CD4-positive, alpha-beta T cell treated with Interleukin-6 at 100 ng/mL for 8 hours (primary cell): ENCODE data around the gene CDC42EP1.
"Not testable (repeated sequence)": the region's sequence is repeated elsewhere in the genome, so short reads cannot be mapped to it uniquely, and the experiment has no call there.

Source experiments
- DNase-seq: peaks from one replicate; pipeline ENCODE4 v3.0.0-alpha.2; 2020; ENCODE audit warnings: mixed read lengths, low spot score

Gene CDC42EP1

DNA sequence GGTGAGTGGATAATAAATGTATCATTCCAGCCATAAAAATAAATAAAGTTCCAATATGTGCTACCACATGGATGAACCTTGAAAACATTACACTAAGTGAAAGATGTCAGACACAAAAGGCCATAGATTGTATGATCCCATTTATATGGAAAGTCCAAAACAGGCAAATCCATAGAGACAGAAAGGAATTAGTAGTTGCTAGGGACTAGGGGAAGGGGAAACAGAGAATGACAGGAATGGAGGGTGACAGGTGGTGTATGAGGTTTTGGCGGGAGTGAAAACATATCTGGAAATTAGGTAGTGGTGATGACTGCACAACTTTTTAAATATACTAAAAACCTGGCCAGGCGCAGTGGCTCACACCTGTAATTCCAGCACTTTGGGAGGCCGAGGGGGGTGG lies 25.8 kb upstream of the CDC42EP1 start:
- no peak for DNase-seq

DNA sequence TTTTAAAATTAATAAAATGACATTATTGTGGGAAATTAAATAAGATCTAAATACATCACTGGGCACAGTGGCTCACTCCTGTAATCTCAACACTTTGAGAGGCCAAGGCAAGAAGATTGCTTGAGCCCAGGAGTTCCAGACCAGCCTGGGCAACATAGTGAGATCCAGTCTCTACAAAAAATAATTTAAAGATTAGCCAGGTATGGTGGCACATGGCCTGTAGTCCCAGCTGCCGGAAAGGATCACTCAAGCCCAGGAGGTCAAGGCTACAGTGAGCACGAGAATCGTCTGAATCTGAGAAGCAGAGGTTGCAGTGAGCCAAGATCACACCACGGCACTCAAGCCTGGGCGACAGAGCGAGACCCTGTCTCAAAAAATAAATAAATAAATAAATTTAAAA lies 25.1 kb upstream of the CDC42EP1 start:
- no peak for DNase-seq

DNA sequence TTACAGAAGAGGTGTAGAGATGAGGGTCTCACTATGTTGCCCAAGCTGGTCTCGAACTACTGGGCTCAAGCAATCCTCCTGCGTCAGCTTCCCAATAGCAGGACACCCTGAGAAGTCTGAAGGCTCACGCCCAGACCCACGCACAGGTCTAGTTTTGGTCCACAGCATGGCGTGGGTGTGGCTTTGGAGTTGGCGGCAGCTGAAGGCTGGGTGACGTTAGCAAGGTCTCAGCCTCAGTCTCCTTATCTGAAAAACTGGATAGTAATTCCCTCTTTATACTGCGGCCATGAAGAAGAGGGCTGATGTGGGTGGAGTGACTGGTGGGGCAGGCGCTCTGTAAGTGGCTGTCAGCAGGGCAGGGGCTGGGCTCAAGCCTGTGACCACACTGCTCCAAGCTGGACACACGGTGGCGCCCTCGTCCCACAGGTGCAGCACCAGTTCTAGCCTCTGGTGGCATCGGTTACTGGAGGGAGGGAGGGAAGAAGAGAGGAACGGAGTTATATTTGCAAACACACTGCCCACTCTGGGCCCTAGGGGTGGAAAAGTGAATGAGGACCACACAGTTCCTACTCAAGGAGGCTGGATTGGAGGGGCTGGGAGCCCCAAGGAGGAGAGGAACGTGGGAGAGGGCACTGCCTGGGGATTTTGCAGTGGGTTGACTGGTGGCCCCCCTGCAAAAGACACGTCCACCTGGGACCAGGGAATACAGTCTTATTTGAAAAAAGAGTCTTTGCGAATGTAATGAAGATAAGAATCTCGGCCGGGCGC lies 21.5 kb upstream of the CDC42EP1 start:
- peak; percentile 91 for DNase-seq

DNA sequence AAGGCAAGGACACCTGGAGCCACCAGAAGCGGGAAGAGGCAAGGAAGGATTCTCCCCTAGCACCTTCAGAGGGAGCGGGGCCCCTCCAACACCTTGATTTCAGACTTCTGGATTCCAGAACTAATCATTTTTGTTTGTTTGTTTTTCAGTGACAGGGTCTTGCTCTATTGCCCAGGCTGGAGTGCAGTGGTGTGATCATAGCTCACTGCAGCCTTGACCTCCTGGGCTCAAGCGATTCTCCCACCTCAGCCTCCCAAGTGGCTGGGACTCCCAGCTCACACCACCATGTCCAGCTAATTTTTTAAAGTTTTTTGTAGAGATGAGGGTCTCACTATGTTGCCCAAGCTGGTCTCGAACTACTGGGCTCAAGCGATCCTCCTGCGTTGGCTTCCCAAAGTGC lies 20.5 kb upstream of the CDC42EP1 start:
- DNase-seq, result not testable (repeated sequence)

DNA sequence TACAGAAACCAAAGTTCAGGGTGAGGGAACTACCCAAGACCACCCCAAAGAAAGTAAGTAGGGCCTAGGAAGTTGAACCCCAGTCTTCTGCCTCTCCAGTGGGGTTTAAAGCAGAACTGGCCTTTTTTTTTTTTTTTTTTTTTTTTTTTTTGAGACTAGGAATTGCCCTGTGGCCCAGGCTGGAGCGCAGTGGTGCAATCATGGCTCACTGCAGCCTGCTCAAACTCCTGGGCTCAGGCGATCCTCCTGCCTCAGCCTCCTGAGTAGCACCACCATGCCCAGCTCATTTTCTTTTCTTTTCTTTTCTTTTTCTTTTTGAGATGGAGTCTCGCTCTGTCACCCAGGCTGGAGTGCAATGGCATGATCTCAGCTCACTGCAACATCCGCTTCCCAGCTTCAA lies 17.9 kb upstream of the CDC42EP1 start:
- DNase-seq, result not testable (repeated sequence)

DNA sequence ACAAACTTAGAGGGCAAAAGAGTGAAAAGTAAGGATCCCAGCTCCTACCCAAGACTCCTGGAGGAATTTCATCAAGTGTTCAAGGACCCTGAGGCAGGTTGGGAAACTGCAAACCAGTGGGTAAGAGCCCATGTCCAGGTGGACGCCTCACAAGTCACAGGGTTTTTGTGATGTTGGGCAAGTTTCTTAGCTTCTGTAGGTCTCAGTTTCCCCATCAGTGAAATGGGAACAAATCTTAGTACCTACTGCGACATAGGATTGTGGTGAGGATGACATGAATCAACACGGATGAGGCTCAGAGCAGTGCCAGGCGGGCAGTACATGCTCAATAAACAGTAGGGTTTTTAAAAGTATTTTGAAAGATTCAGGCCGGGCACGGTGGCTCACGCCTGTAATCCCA lies 17.3 kb upstream of the CDC42EP1 start:
- no peak for DNase-seq

DNA sequence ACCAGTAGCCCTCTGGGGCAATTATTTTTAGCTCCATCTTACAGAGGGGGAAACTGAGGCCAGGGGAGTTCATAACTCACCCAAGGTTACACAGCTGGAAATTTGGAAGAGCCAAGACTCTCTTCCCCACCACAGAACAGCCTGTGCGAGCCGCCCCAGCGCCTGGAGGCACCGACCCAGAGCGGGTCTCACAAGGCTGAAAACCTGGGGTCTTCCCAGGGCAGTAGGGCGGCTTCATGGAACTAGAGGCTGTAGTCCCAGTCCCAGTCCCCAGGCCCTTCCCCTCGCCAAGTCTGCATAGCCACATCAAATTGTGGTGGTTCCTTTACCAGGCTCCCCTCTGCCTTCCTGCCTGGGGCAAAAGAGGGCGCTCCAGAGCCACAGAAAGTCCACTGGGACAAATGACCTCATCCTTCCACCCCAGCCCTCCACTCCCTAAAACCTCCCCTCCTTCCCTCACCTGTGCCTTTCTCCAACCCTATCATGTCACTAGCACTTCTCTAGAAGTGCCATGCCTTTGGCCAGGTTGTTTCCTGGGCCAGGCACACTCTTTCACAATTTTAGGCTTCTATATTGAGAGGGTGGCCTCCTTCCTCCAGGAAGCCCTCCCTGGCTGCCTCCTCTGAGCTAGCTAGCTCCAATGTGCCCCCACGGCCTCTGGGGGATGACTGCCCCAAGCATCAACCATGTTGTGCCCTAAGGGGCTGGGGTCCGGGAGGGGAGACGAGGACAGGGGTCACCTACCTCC lies 15.2 kb upstream of the CDC42EP1 start:
- peak; percentile 23 for DNase-seq

DNA sequence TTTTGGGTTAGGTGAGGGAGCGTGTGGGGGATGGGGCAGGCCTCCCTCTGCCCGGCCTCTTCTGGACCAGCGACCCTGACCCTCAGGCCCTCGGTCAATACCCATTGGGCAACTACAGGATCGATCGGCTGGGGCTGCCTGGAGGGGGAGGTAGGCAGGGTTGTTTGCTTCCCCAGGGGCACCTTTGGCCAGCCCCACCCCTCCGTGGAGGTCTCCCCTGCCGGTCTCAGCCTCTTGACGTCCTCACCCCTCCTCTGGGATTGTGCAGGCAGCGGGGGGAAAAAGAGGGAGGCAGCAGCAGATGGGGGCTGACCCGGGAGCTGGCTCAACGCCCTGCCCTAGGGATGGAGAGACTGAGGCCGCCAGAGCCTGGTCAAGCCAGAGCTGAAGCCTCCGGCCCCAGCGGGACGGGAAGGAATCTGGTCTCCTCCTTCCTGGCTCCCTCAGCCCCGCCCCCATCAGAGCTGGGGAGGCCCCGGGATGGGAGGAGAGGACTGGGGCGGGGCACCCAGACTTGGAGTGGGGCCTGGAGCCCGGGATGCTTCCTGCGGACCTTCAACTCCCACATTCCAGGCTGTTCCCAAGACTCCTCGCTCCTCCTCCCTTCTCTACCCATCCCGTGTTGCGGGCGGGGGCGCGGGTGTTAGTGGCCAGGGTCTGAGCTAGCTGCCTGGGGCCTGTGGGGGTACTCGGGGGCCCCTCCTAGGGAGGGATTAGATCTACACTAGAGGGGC lies 14.4 kb upstream of the CDC42EP1 start:
- DNase-seq, result no peak

DNA sequence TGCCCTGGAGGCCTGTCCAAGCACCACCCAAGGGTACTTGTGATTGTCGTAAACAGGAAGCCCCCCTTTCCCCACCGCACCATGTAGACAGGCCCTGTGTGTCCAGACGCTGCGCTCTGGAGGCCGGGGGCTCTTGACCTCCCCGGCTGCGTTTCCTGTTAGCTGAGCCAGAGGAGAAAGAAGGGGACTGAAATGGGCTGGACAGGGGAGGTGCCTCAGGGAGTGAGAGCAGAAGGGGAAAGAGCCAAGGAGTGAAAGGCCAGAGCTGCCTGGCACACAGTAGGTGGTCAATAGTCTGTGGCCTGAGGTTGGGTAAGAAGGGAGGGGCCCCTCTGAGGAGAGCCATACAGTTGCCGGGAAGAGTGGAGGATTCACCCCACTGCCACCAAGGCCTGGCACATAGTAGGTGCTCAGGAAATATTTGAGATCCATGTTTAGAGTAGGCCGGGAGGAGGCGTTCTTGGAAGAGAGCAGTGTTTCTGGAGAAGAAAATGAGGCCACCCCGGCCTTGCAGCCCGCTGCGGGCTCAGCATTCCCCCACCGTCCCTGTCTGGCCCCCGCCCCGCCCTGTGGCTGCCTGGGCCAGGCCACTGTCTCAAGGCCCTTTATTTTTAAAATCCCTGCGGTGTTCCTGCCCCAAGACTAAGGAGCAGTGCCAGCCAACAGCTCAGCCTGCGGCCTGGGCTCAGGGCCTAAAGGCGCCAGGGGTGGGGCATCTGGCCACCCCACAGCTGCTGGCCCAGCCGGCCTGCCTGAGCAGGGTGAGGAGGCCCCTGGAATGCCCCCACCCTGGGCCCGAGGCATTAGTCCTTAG lies 13.6 kb upstream of the CDC42EP1 start:
- DNase-seq, result no peak

DNA sequence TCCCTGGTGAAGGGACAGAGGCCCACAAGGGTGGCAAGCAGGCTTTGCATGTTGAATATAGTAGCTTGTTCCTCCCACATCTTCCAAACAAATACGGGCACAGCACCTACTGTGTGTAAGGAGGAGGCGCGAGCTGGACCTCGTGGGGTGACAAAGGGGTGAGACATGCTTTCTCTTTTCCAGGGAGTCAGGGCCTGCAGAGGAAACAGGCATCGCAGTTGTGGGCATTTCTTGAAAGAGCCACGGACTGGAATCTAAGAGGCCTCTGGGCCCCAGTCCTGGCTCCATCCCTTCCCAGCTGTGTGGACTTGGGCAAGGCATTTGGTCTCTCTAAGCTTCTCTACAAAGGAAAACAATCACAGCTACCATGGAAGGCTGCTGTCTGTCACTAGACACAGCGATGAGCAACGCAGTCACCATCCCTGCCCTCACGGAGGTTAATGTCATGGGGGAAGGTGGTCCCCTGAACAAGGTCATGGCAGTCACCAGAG lies 13.0 kb upstream of the CDC42EP1 start:
- no peak for DNase-seq

DNA sequence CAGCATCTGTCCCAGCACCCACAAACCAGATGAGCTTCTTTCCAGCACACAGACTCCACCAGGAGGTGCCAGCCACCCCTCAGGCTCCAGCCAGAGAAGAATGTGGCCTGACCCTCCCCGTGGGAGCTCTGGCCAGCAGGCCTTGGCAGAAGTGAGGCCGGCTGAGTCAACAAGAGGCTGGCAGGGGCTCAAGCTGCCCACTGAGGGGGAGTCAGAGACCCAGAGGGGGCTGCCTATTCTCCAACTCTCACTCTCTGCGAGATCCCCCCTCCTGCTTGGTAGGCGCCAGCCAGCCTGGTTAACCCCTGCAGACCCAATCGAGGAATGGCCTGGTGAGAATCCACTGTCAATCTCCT lies 10.6 kb upstream of the CDC42EP1 start:
- no peak for DNase-seq

DNA sequence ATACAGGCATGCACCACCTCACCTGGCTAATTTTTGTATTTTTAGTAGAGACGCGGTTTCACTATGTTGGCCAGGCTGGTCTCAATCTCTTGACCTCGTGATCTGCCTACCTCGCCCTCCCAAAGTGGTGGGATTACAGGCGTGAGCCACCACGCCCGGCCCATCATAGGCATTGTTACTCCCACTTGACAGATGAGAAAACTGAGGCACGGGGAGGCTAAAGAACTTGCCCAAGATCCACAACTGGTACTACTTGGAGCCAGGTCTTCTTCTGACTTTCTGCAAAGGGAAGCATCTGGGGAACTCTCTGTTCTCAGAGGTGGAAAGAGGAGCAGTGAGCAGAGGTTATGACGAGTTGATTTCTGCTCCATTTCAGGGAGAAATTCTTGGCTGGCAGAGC lies 9.4 kb upstream of the CDC42EP1 start:
- not testable (repeated sequence) for DNase-seq

DNA sequence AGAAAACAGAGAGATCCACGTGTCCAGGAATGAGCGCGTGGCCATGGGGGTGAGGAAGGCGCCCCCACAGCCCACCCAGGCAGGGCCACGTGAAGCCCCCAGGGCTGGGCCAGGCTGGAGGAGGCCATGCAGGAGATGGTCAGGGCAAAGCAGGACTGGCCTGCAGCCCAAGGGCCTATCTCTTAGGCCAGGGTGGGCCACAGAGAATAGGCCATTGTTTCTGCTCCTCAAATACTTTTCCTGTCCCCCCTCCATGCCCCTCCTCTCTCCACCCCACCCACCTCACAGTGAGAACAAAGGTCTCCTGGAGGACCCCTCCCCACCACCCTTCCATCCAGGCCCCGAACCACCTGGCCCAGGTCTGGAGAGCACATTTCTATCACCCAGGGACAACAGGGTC lies 8.3 kb upstream of the CDC42EP1 start:
- DNase-seq, result no peak

DNA sequence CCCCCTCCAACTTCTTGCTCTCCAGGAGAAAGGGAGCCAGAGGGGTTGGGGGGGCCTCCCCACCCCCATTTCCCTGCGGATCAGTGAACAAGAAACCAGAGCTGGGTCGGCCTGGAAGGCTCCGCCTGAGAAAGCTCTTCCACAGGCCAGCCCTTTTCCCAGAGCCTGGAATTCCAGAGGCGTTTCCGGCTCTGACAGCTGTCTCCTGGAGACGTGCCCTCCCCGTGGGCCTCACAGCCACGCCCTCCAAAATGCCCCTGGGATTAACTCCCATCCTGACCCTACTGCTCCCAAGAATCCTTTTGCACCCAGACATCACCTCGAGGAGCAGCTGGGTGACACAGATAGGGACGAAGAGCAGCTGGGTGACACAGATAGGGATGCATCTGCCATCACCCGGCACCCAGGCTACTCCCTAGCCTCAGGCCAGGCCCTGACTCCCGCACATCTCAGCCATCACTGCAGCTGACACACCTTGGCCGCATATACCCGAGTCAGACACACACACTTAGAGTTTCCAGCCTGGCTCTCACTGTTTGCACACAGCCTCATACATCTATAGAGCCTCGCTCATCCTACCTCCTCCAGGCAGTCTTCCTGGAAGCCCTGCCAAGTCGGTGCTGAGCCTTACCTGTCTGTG lies 7.6 kb upstream of the CDC42EP1 start:
- no peak for DNase-seq

DNA sequence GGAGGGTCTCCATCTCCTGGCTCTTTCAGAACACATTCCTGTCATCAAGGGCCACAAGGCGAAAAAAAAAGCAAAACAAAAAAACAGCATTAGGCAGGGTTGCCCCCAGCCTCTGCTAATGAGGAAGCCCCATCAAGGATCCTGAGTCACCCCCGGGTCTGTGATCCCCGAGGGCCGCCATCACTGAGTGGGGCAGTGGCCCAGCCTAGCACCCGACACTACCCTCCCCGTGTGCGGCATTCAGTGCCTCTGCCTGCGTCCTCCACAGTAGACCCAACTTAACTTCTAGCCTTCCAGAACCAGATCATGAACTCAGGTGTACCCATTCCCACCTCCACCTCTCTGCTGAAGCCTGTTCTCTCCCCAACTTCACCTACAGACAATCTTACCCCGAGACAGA lies 6.6 kb upstream of the CDC42EP1 start:
- no peak for DNase-seq

DNA sequence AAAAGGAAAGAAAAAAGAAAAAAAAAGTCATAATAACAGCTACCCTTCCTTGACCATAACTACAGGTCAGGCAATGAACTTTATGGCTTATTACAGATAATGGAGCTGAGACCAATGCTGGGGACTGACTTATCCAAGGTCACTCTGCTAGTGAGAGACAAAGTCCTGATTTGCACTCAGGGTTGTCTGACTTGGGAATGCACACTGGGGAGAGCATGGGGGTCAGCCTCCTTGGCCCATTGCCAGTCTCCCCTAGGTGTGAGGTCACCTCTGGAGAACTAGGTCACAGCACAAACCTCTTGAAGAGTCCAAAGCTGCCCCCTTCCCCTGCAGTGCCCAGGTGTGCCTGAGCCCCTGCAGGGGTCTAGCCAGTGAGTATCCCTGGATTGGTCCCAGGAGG lies 5.3 kb upstream of the CDC42EP1 start:
- no peak for DNase-seq

DNA sequence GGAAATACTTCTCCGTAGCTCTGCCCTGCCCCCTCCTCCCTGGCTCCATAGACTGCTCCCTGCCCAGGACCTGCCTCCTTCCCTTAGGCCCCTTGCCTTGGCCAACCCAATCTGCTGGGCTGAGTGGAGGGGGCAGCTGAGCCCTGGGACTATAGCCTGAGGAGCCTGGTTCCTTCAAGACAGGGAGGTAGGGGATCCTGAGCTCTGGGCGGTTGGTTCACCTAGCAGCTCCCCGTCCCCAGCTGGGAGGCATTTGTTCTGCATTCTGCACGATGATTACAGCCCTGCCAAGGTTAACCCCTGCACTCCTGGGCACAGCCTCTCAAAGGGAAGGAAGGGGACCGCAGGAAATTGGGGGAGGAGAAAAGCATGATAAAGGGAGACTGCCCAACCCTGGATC lies 3.6 kb upstream of the CDC42EP1 start:
- no peak for DNase-seq

DNA sequence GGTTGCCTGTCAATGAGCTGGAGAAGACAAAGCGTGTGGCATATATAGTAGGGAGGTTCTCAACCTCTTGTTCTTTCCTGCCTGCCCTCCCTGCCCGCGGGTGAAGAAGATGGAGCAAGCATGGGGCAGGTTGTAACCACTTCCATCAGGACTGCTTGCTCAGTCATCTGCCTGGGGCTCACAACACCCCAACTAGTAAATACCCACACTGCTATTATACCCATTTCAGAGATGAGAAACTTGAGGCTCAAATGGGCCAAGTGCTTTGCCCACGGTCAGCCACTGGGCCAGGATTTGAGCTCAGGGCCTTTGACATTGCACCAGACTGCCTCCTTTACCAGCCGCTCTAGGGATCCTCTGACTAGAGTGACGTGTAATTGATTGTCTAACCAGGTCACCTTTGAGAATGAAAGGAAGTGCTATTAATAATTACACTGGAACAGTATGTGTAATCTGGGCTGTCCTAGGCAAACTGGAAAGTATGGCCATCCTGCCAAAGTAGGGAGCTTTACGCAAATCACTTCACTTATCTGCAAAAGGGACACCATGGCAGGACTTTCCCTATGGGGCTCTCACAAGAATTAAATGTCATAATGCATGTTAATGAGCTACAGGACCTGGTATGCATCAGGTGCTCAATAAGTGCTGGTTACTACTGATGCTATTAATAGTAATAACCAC lies 2.8 kb upstream of the CDC42EP1 start:
- DNase-seq, result no peak

DNA sequence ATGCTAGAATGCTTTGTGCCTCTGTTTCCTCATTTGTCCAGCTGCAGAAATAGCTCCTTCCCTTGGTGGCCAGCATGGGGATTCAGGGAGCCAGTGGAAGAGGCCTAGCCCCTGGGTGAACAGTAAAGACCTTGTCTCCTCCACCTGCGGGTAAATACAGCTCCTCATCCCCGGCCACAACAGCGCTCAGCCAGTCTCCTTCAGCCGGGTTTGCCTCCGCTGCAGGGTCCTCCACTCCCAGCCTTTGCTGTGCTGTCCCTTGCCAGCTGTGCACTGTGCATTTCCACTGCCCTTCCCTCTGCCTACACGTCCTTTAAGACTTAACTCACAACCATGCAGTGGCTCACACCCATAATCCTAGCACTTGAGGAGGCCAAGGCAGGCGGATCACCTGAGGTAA lies 1.5 kb upstream of the CDC42EP1 start:
- no peak for DNase-seq

DNA sequence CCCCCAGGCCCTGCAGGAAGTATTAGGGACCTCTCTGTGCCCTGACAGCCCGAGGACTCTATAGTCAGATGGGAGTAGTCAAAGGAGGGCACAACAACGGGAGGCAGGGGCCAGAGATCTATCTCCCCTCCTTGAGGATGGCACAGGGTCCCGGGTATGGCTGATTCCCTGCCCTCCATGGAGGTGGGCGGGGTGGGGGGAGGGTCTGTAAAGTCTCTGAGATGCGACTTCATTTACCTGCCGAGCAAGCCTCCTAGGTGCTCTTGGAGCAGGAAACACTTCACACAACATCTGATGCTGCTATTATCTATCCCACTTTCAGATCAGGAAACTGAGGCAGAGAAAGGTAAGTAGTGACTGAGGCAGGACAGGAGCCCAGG lies 769 bp upstream of the CDC42EP1 start:
- no peak for DNase-seq

DNA sequence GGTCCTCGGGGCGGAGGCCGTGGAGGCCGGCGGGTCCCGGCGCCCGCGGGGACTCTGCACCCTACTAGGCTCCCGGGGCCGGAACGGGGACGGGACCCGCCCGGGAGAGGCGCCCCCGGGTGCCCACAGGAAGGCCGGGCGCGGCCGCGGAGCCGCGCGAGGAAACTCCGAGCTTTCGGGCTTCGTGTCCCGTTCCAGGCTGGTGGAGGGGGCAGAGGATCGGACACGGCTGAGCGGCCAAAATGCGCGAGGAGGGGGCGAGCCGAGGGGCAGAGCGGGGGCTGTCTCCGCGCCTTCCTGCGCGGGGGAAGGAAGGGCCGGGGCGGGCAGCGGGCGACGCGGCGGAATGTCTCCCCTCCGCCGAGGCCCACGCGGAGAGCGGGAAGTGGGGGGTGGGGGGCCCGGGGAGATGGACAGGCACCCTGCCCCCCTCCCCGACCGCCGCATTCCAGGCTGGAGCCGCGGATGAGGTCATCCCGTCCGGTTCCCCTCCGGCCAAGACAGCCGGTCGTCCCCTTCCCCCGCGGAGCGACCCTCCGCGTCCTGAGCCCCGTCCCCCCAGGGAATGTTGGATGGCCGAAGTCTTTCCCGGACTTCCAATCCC lies 430 bp downstream of the CDC42EP1 start:
- DNase-seq, result no peak
